GM12878 (cell line): ENCODE measurements around the gene XDH. TPM values are rescaled to one million over a fixed set of nuclear protein-coding genes. Genes with fewer than 3 reads are reported as not detected.

ENCODE experiments used
- ATAC-seq: fragments of 200-7000 bp; cut with Tn5 transposase; 3 replicates; pipeline ENCODE4 v1.9.1; 2020; ENCODE audit warnings: mild to moderate bottlenecking, moderate library complexity
- BruUV-seq: library from RNA; stranded (reverse); fragments of 400-500 nt; replicated peaks from 2 replicates; lab custom pipeline; 2021; lab: Mats Ljungman, UMichigan
- CTCF ChIA-PET: fragments of 300-600 bp; sonication (Branson Sonifier 250); formaldehyde crosslinking; extraction: SDS; loops from one replicate; lab custom pipeline; 2021; ENCODE audit warnings: inconsistent platforms; lab: Yijun Ruan, JAX
- POLR2A ChIA-PET: fragments of 350-600 bp; formaldehyde crosslinking; extraction: SDS; loops from one replicate; lab custom pipeline; 2021; ENCODE audit warnings: inconsistent platforms; lab: Charles Lee
- RAD21 ChIA-PET: fragments of 300-600 bp; sonication (Branson Sonifier 250); formaldehyde crosslinking; loops from one replicate; lab custom pipeline; 2023; ENCODE audit warnings: antibody characterized with exemption; ENCODE audit not compliant: unreplicated experiment; lab: Charles Lee
- SMC1A ChIA-PET: fragments of 300-600 bp; sonication (Branson Sonifier 250); formaldehyde crosslinking; loops from one replicate; lab custom pipeline; 2023; ENCODE audit not compliant: unreplicated experiment, uncharacterized antibody; lab: Charles Lee
- DNase-seq: peaks from one replicate; pipeline ENCODE4 v3.0.0-alpha.2; 2011; ENCODE audit warnings: low read depth, low spot score
- FAIRE-seq: peaks from 3 replicates; lab custom pipeline; 2011; peaks lifted over from hg19 to GRCh38; lab: Jason Lieb, UNC
- H2AFZ ChIP-seq: 2 replicates; pipeline ENCODE4 v1.6.0; 2011; ENCODE audit warnings: low read depth, low read length, control low read depth; ENCODE audit not compliant: control insufficient read depth
- H3K27ac ChIP-seq: 2 replicates; pipeline ENCODE4 v1.5.1; 2011; ENCODE audit warnings: control low read depth; ENCODE audit not compliant: control insufficient read depth, insufficient read depth
- H3K27me3 ChIP-seq, 2 experiments: replicated peaks in 1 of 2; 2 replicates each; pipeline versions ENCODE4 v1.6.0 to v1.6.1; 2011; ENCODE audit warnings: low read length in 1 of 2; ENCODE audit not compliant: control insufficient read depth in 2 of 2, insufficient read depth in 2 of 2
- H3K36me3 ChIP-seq, 2 experiments: 2 replicates each; pipeline ENCODE4 v1.5.1; 2011; ENCODE audit warnings: low read length in 1 of 2; ENCODE audit not compliant: control insufficient read depth in 2 of 2, insufficient read depth in 2 of 2
- H3K4me1 ChIP-seq: 2 replicates; pipeline ENCODE4 v1.6.1; 2011; ENCODE audit warnings: mild to moderate bottlenecking, low read length, moderate library complexity, mixed read lengths; ENCODE audit not compliant: control insufficient read depth, insufficient read depth
- H3K4me2 ChIP-seq: 2 replicates; pipeline ENCODE4 v1.6.0; 2011; ENCODE audit warnings: control low read depth; ENCODE audit not compliant: control insufficient read depth, insufficient read depth
- H3K4me3 ChIP-seq: fragments of 200-600 bp; sonication (generic); 2 replicates; pipeline ENCODE4 v1.5.1; 2016
- H3K79me2 ChIP-seq: 2 replicates; pipeline ENCODE4 v1.6.0; 2011; ENCODE audit warnings: low read length; ENCODE audit not compliant: control insufficient read depth, insufficient read depth
- H3K9ac ChIP-seq: 2 replicates; pipeline ENCODE4 v1.8.0; 2011; ENCODE audit warnings: low read length, control low read depth, mixed read lengths; ENCODE audit not compliant: control insufficient read depth, insufficient read depth
- H3K9me3 ChIP-seq: replicated peaks from 3 replicates; pipeline ENCODE4 v1.5.1; 2011; ENCODE audit warnings: mild to moderate bottlenecking, low read length; ENCODE audit not compliant: control insufficient read depth, insufficient read depth
- H4K20me1 ChIP-seq: 2 replicates; pipeline ENCODE4 v1.6.0; 2011; ENCODE audit not compliant: control insufficient read depth, insufficient read depth
- CBFB ChIP-seq: IDR thresholded peaks from 2 replicates; pipeline ENCODE4 v1.6.1; 2016; ENCODE audit warnings: antibody characterized with exemption, low read depth
- EZH2 ChIP-seq: IDR thresholded peaks from 2 replicates; pipeline ENCODE4 v1.6.1; 2012; ENCODE audit warnings: low read depth, mild to moderate bottlenecking, control low read depth, inconsistent platforms, low read length, borderline replicate concordance; ENCODE audit not compliant: control insufficient read depth
- HDAC2 ChIP-seq: fragments of 200-600 bp; sonication (generic); IDR thresholded peaks from 2 replicates; pipeline ENCODE4 v1.6.1; 2017
- IRF3 ChIP-seq: fragments of 450-650 bp; IDR thresholded peaks from 2 replicates; pipeline ENCODE4 v1.6.1; 2014; ENCODE audit warnings: mild to moderate bottlenecking
- MXI1 ChIP-seq: fragments of 150-350 bp; IDR thresholded peaks from 2 replicates; pipeline ENCODE4 v1.6.1; 2011; ENCODE audit warnings: low read depth, mild to moderate bottlenecking, inconsistent platforms, low read length, improper control_type of control experiment
- MYC ChIP-seq: IDR thresholded peaks from 2 replicates; pipeline ENCODE4 v1.6.1; 2011; ENCODE audit warnings: mild to moderate bottlenecking, low read length, moderate library complexity, inconsistent platforms; ENCODE audit not compliant: insufficient read depth, insufficient replicate concordance, insufficient read length, severe bottlenecking
- NFIC ChIP-seq: IDR thresholded peaks from 2 replicates; pipeline ENCODE4 v1.6.1; 2012; ENCODE audit warnings: low read depth, mild to moderate bottlenecking, inconsistent platforms, low read length, moderate library complexity
- PAX5 ChIP-seq: IDR thresholded peaks from 2 replicates; pipeline ENCODE4 v1.6.1; 2011; ENCODE audit warnings: low read depth, low read length, borderline replicate concordance
- POLR2A ChIP-seq: IDR thresholded peaks from 2 replicates; pipeline ENCODE4 v1.6.1; 2011; ENCODE audit warnings: low read depth, mild to moderate bottlenecking, low read length
- POU2F2 ChIP-seq: IDR thresholded peaks from 3 replicates; pipeline ENCODE4 v1.6.1; 2011; ENCODE audit warnings: low read depth, mild to moderate bottlenecking, low read length, borderline replicate concordance
- PRDM15 ChIP-seq: fragments of 450-650 bp; formaldehyde crosslinking; IDR thresholded peaks from 2 replicates; pipeline ENCODE4 v1.4.0; 2020; ENCODE audit warnings: mild to moderate bottlenecking, moderate library complexity
- RB1 ChIP-seq: fragments of 450-650 bp; formaldehyde crosslinking; IDR thresholded peaks from 2 replicates; pipeline ENCODE4 v1.6.1; 2017; ENCODE audit warnings: mild to moderate bottlenecking, borderline replicate concordance
- YY1 ChIP-seq: IDR thresholded peaks from 2 replicates; pipeline ENCODE4 v1.6.1; 2011; ENCODE audit warnings: low read depth, mild to moderate bottlenecking, low read length
- ZBTB4 ChIP-seq: fragments of 450-650 bp; formaldehyde crosslinking; IDR thresholded peaks from 2 replicates; pipeline ENCODE4 v1.4.0; 2022; ENCODE audit warnings: mild to moderate bottlenecking, moderate library complexity
- ZNF207 ChIP-seq: fragments of 450-650 bp; IDR thresholded peaks from 2 replicates; pipeline ENCODE4 v1.6.1; 2014; ENCODE audit warnings: antibody characterized with exemption, mild to moderate bottlenecking, borderline replicate concordance
- ZNF217 ChIP-seq: fragments of 450-650 bp; IDR thresholded peaks from 2 replicates; pipeline ENCODE4 v1.6.1; 2017; ENCODE audit warnings: antibody characterized with exemption, mild to moderate bottlenecking
- WGBS: methylation state at CpG from one replicate; pipeline ENCODE4 v1.1.6; 2016; ENCODE audit warnings: low lambda C conversion rate; ENCODE audit not compliant: insufficient replicate concordance, insufficient coverage; ENCODE audit errors: missing lambda C conversion rate; 5-methylcytosine and 5-hydroxymethylcytosine counted together
- in situ Hi-C: fragments of 300-500 bp; cut with MboI; formaldehyde crosslinking; loops from 9 replicates; pipeline ENCODE4 v1.14.3; 2018; ENCODE audit warnings: mixed read lengths
- intact Hi-C: fragments of 100-400 bp; cut with micrococcal nuclease; formaldehyde crosslinking; loops from one replicate; pipeline ENCODE4 v1.14.2; 2022; ENCODE audit not compliant: unreplicated experiment
- polyA plus RNA-seq, 11 experiments: library from polyadenylated mRNA; depleted of rRNA in 4 of 11; unstranded in 6 of 11; stranded (reverse) in 5 of 11; fragments of >200 nt; fragmentation: Nextera tagmentation in 4 of 11; fragmentation: Illumina TruSeq in 1 of 11; extraction: Ambion mirVana in 4 of 11; extraction: Trizol in 1 of 11; gene quantifications; 1 replicate in 1 of 11; 2 replicates in 10 of 11; pipeline versions ENCODE4 v1.2.1 to v1.2.3, GENCODE V29; 2011 to 2016; ENCODE audit warnings: inconsistent platforms in 2 of 11, missing spikeins in 2 of 11, low read depth in 1 of 11
- total RNA-seq, 4 experiments: library from RNA; depleted of rRNA in 3 of 4; stranded (reverse); fragments of >200 nt in 3 of 4; fragmentation: Illumina TruSeq in 1 of 4; extraction: Trizol in 1 of 4; gene quantifications; 2 replicates each; pipeline versions ENCODE4 v1.2.1 to v1.2.3, GENCODE V29; 2013 to 2021

Gene XDH
- total and polyA plus RNA-seq, 10 of the 15 experiments (the other 5 are each of a cell fraction or from before 2014, with no cell fraction given) = 0.01 TPM; not detected in 9

- no peak for FAIRE-seq
- ChIA-PET POLR2A (no interaction called here), SMC1A (interaction anchor here (0.6 to 2.2 kb wide), 8 partner anchors 71 to 618 kb away, joined by 3 to 7 read pairs (median 3); partner anchors contain the start of gene EHD3), CTCF (interaction anchor here (1.1 to 11.4 kb wide), 9 partner anchors 44 to 616 kb away, joined by 3 to 138 read pairs (median 6); partner anchors contain the start of gene EHD3), RAD21 (interaction anchor here (6.7 to 8.1 kb wide), 3 partner anchors 75 to 615 kb away, joined by 35 to 103 read pairs (median 62); no protein-coding TSS in a partner anchor)
- no peaks in the 10 kb centered on the region for H3K4me1 ChIP-seq
- no peaks in the 10 kb centered on the region for H3K36me3 ChIP-seq
- no peak for DNase-seq
- H3K27me3 ChIP-seq = no peaks in the 10 kb centered on the region
- in situ Hi-C loops = no loop called here
- no peaks in the 10 kb centered on the region for H4K20me1 ChIP-seq
- 0% methylated on average over 2 of the region's 2 CpGs for WGBS
- no peaks in the 10 kb centered on the region for H3K79me2 ChIP-seq
- H2AFZ ChIP-seq = no peak overlapping the region
- H3K9me3 ChIP-seq = no peaks in the 10 kb centered on the region
- TF ChIP-seq ZBTB4 (CRISPR knock-in tag) (no peak), IRF3 (no peak), CBFB (no peak), MYC (no peak), POU2F2 (no peak), YY1 (no peak), MXI1 (no peak), ZNF207 (no peak), POLR2A (no peak), ZNF217 (no peak), PRDM15 (CRISPR knock-in tag) (no peak), NFIC (no peak), EZH2 (no peak), PAX5 (no peak), RB1 (no peak), HDAC2 (no peak)
- intact Hi-C loops = no loop called here
- BruUV-seq = no TSS peak
- H3K27ac ChIP-seq = no peak overlapping the region
- H3K9ac ChIP-seq = no peak overlapping the region
- no peak for ATAC-seq
- H3K4me2 ChIP-seq = no peak overlapping the region
- no peak overlapping the region for H3K4me3 ChIP-seq
These were observed 85.4 kb downstream of the XDH start for GRCh38 chr2:31329081-31329625.
